ENCODE results near the gene FGFBP2. TPM values are rescaled to one million over a fixed set of nuclear protein-coding genes. Genes with fewer than 3 reads are reported as not detected.

FGFBP2 gene
- total RNA-seq, 2 experiments from 2014 or later, result 2.5 to 3.2 TPM

- no peak overlapping the region for H3K4me3 Mint-ChIP-seq
- ChIA-PET CTCF (interaction anchor here (0.7 kb wide), 1 partner anchor 377 kb away, joined by 4 read pairs; no protein-coding TSS in a partner anchor), POLR2A (no interaction called here)
- intact Hi-C loops (cut with DNase I, micrococcal nuclease), result loop anchor here in 1 of 2 experiments (2.0 kb wide), 1 partner anchor 45 kb away; no protein-coding TSS in a partner anchor
- peaks cover 6% of the 10 kb centered on the region for H3K27me3 Mint-ChIP-seq
- no peaks in the 10 kb centered on the region for H3K36me3 Mint-ChIP-seq (ENCODE audit: low read depth)
- DNase-seq (no peak), ATAC-seq (no peak)
- no peak overlapping the region for H3K27ac Mint-ChIP-seq
- H3K9me3 Mint-ChIP-seq (ENCODE audit: low read depth), result no peaks in the 10 kb centered on the region
- H3K4me1 Mint-ChIP-seq, result peaks cover 2% of the 10 kb centered on the region
Observed at GRCh38 chr4:15912236-15912635, 50.7 kb downstream of the FGFBP2 start.

Other genes starting within 250 kb of the FGFBP2 start
- 10 to 100 TPM; 15.0 to 17.3 TPM for gene CD38, start 184.8 kb downstream of the FGFBP2 start, total RNA-seq
- not detected for gene FGFBP1, start 24.4 kb downstream of the FGFBP2 start, total RNA-seq
- under 1 TPM; 0.16 to 0.35 TPM for gene PROM1, start 120.8 kb upstream of the FGFBP2 start, total RNA-seq

Data from activated CD4-positive, alpha-beta T cell treated with anti-CD3 and anti-CD28 coated beads for 36 hours (primary cell).